Prostate gland (tissue), 2 donors: ENCODE data around the gene DCAF7. TPM values are rescaled to one million over a fixed set of nuclear protein-coding genes. Genes with fewer than 3 reads are reported as not detected.
A peak's percentile ranks its signal among the peaks of the same experiment; 100 is the strongest.

Experiments
- DNase-seq: peaks from one replicate; pipeline ENCODE4 v3.0.0-alpha.2; 2019; ENCODE audit warnings: low spot score
- H3K27ac ChIP-seq, 2 donors: fragments of 200-600 bp; sonication (generic); 2 replicates each; pipeline ENCODE4 v1.5.1; 2017 to 2019
- H3K27me3 ChIP-seq: fragments of 200-600 bp; sonication (generic); replicated peaks from 2 replicates; pipeline ENCODE4 v1.5.1; 2019; ENCODE audit not compliant: insufficient read depth
- H3K36me3 ChIP-seq, 2 donors: fragments of 200-600 bp; sonication (generic); 1 replicate in 1 of 2; 2 replicates in 1 of 2; pipeline versions ENCODE4 v1.5.1 to v1.8.1; 2017 to 2019
- H3K4me1 ChIP-seq: fragments of 200-600 bp; sonication (generic); replicated peaks from 2 replicates; pipeline ENCODE4 v1.5.1; 2019
- H3K4me3 ChIP-seq, 2 donors: fragments of 200-600 bp; sonication (generic); 2 replicates each; pipeline ENCODE4 v1.5.1; 2017 to 2019
- H3K9me3 ChIP-seq: fragments of 200-600 bp; sonication (generic); 2 replicates; pipeline ENCODE4 v1.5.1; 2017
- CTCF ChIP-seq, 4 experiments: fragments of 200-600 bp in 2 of 4; fragments of 450-650 bp in 2 of 4; sonication (generic) in 2 of 4; IDR thresholded peaks; 1 replicate in 3 of 4; 2 replicates in 1 of 4; pipeline ENCODE4 v1.5.1; 2016 to 2019; ENCODE audit warnings: antibody characterized with exemption in 4 of 4, mild to moderate bottlenecking in 2 of 4, moderate library complexity in 2 of 4
- POLR2A ChIP-seq: fragments of 450-650 bp; IDR thresholded peaks from one replicate; pipeline ENCODE4 v1.6.1; 2016; ENCODE audit warnings: antibody characterized with exemption, mild to moderate bottlenecking
- POLR2AphosphoS5 ChIP-seq: sonication (generic); formaldehyde crosslinking; IDR thresholded peaks from one replicate; pipeline ENCODE4 v1.6.1; 2017; ENCODE audit warnings: antibody characterized with exemption
- WGBS: methylation state at CpG from one replicate; pipeline ENCODE4 v1.1.5; 2018; 5-methylcytosine and 5-hydroxymethylcytosine counted together
- intact Hi-C: fragments of 100-400 bp; cut with DNase I; formaldehyde crosslinking; loops from one replicate; pipeline ENCODE4 v1.14.2; 2022
- total RNA-seq, 2 donors: library from RNA; depleted of rRNA; stranded (reverse); fragments of >200 nt; gene quantifications; one replicate each; pipeline ENCODE4 v1.1.0, GENCODE V29; 2016

The DCAF7 gene
- total RNA-seq, 2 donors from 2014 or later = 48.9 to 68.6 TPM

GRCh38 chr17:63601439-63602371, 51.4 kb downstream of the DCAF7 start:
- intact Hi-C loops = no loop called here
- no peak for TF ChIP-seq POLR2AphosphoS5
- TF ChIP-seq CTCF (IDR thresholded peaks at IDR 0.05) = no peak
- TF ChIP-seq POLR2A = no peak
- Histone ChIP-seq H3K36me3 (peaks cover 0 to 7% of the 10 kb centered on the region in 2 donors), H3K9me3 (no peaks in the 10 kb centered on the region), H3K27me3 (no peaks in the 10 kb centered on the region), H3K27ac (peak overlapping the region; percentile 75 to 83), H3K4me1 (no peaks in the 10 kb centered on the region), H3K4me3 (peak overlapping the region; percentile 64 to 91)
- DNase-seq = no peak
- WGBS = 51% methylated on average over 9 of the region's 9 CpGs

DNA sequence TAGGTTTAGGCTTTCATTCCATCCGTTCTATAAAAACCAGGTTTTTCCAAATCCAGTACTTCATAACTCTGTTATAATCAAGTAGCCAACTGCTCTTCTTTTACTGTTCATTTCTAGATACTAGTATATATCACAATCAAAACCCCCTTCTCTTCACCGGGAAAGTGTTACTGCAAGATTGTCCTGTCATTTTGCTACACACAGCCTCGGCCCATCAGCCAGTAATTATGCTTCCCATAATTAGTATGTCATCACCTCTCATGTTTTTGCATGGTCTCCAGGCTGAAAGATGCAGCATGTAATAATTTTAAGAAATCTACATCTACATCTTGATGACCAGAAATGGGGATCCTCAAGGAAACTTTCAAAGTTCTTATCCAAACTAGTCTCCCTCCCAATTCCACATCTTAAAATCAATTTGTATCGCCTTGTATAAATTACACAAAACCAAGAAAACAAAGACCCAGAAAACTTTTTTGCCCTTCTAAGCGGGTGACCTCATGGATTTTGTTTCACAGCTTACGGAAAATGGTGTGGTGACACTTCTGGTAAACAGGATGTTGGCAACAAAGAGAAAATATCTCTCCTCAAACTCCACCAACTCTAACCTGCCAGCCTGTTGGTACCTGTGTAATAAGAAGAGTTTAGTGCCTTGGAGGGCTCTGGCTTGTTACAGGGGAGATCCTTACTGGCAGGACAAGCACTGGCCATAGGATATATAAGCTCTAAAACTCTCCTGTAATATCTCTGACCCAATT, 59.7 kb downstream of the DCAF7 start:
- intact Hi-C loops = loop anchor here (5.0 kb wide), 1 partner anchor 183 kb away; no protein-coding TSS in a partner anchor
- WGBS = 79% methylated on average over 6 of the region's 6 CpGs
- Histone ChIP-seq H3K4me1 (no peaks in the 10 kb centered on the region), H3K9me3 (no peaks in the 10 kb centered on the region), H3K4me3 (no peak overlapping the region), H3K36me3 (peaks cover 0 to 7% of the 10 kb centered on the region in 2 donors), H3K27me3 (no peaks in the 10 kb centered on the region), H3K27ac (no peak overlapping the region)
- TF ChIP-seq POLR2A = no peak
- no peak for TF ChIP-seq CTCF (IDR thresholded peaks at IDR 0.05)
- no peak for TF ChIP-seq POLR2AphosphoS5
- no peak for DNase-seq

DNA sequence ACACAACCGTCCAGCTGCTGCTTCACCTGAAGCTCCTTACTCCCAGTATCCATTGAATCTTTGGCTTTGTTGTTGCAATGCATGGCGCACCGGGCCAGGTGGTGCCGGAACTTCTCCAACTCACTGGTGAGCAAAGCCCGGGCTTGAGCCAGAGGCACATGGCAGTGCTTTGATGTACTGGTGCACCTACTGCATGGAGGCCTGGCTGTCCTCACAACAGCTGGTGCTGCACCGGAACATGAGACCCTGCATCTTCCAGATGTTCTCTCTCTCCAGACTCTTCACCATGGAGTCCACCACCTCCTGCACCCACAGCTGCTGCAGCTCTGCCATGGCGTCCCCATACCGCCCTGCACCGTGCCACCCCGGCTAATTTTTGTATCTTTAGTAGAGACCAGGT, 60.6 kb downstream of the DCAF7 start:
- Histone ChIP-seq H3K9me3 (no peaks in the 10 kb centered on the region), H3K36me3 (peaks cover 0 to 7% of the 10 kb centered on the region in 2 donors), H3K4me1 (no peaks in the 10 kb centered on the region), H3K4me3 (no peak overlapping the region), H3K27ac (no peak overlapping the region), H3K27me3 (no peaks in the 10 kb centered on the region)
- intact Hi-C loops = loop anchor here (5.0 kb wide), 1 partner anchor 184 kb away; no protein-coding TSS in a partner anchor
- TF ChIP-seq POLR2AphosphoS5 (no peak), CTCF (IDR thresholded peaks at IDR 0.05) (no peak), POLR2A (no peak)
- no peak for DNase-seq
- WGBS = 94% methylated on average over 10 of the region's 10 CpGs

- DNase-seq = no peak
- Histone ChIP-seq H3K27me3 (no peaks in the 10 kb centered on the region), H3K27ac (no peak overlapping the region), H3K4me3 (no peak overlapping the region), H3K36me3 (peaks cover 0 to 3% of the 10 kb centered on the region in 2 donors), H3K4me1 (no peaks in the 10 kb centered on the region), H3K9me3 (no peaks in the 10 kb centered on the region)
- intact Hi-C loops = loop anchor here (5.0 kb wide), 1 partner anchor 184 kb away; no protein-coding TSS in a partner anchor
- no peak for TF ChIP-seq POLR2A
- no peak for TF ChIP-seq POLR2AphosphoS5
- TF ChIP-seq CTCF (IDR thresholded peaks at IDR 0.05) = no peak
- 79% methylated on average over 3 of the region's 3 CpGs for WGBS
Measured at GRCh38 chr17:63611354-63611753, 61.1 kb downstream of the DCAF7 start.
